DMS153 (cell line): Measurements from ENCODE around the gene ANO7.

Experiments used
- DNase-seq: peaks from one replicate; lab custom pipeline; 2025; lab: John Stamatoyannopoulos, UW

Gene ANO7

GRCh38 chr2:241274127-241274526, 85.7 kb downstream of the ANO7 start:
- DNase-seq = no peak
